GM12878 (cell line): ENCODE measurements around the gene FHOD3.

Source experiments
- CREB1 ChIP-seq: IDR thresholded peaks from 2 replicates; pipeline ENCODE4 v1.6.1; 2012; ENCODE audit warnings: low read depth, mild to moderate bottlenecking, inconsistent platforms
- JUNB ChIP-seq: IDR thresholded peaks from 2 replicates; pipeline ENCODE4 v1.6.1; 2016; ENCODE audit warnings: antibody characterized with exemption, mild to moderate bottlenecking

DNA sequence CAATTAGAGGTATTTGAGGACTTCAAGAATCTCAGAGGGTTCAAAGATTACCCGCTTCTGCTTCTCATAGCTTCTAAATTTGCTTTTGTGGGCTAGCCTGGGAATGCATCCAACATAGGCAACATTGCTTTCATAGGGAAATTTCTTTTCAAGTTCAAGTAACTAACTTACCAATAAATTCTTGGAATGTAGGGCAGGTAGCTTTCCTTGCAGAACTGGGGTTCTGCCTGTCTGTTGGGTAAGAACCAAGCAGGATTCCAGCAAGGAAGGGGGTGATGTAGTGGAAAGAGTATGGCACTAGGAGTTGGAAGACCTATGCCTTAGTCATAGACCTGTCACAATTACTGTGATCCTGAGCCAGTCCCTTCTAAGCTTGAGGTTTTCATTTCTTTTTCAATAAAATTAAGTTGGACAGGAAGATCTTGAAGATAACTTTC lies 164.1 kb downstream of the FHOD3 start:
- TF ChIP-seq JUNB = no peak
- no peak for TF ChIP-seq CREB1
